ENCODE measurements around the gene ITGA8.
"Not testable (repeated sequence)": the region's sequence is repeated elsewhere in the genome, so short reads cannot be mapped to it uniquely, and the experiment has no call there.

The ITGA8 gene

GRCh38 chr10:15487376-15487775 is 232.3 kb downstream of the ITGA8 start:
- DNase-seq: no peak

GRCh38 chr10:15486404-15486803 is 233.3 kb downstream of the ITGA8 start:
- no peak for DNase-seq

DNA sequence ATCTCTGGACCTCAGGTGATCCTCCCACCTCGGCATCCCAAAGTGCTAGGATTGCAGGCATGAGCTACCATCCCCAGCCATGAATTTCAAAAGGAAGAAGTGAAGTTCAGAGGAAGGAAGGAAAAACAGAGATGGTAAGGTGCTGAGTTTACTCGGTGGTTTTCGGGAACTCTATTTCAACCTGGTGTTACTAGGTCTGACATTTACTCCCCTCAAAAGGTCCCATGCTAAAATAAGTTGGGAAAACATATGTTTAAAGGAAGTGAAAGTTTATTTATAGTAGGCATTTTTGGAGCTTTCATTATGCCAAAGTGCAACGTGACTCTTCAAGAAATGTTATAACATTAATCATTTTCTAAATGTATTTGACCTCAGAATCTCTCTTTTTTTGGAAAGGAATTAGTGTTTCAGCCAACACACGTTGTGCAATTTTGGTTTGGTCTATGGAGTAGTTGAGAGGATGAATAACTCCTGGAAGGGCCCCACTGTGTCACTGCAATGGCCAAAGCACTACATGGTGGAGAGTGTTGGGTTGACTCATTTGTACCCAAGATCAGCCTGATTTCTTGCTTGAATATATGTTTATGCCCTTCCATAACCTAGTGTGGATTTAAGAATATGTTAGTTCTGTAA is 233.9 kb downstream of the ITGA8 start:
- DNase-seq: no peak

DNA sequence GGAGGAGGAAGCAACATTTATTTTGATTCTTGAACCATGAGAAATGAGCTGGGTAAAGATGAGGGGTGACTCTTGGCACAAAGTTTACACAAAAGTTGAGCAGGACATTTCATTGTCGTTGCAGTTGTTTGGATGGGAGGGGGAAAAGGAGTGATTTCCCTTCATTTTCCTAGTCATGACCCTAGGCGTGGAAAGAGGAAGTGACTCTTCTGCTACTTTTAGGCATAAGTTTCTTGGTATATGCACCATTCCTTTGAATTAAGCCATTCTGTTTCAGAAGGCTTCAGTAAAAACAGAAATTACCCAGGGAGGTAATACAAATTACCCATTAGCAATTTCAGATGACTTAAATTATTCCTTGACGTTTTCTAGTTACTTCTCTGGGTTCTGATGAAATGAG is 234.7 kb downstream of the ITGA8 start:
- no peak for DNase-seq

DNA sequence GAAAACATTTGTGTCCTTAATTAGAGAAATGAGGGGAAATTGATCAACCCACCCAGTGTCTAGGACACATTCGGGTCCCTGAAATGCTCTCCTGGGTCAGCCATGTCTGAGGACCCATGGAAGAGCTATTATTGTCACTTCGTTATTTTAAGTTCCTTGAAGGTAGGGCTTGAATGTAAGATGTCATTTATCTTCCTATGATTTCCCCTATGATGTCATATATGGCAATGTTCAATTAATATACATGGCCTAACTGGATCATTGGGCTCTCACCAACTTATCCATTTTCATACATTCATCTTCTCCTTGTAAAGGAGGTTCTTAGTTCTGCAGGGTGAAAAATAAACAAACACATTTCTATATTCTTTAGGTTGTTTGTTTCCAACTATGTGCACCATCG is 235.6 kb downstream of the ITGA8 start:
- no peak for DNase-seq

DNA sequence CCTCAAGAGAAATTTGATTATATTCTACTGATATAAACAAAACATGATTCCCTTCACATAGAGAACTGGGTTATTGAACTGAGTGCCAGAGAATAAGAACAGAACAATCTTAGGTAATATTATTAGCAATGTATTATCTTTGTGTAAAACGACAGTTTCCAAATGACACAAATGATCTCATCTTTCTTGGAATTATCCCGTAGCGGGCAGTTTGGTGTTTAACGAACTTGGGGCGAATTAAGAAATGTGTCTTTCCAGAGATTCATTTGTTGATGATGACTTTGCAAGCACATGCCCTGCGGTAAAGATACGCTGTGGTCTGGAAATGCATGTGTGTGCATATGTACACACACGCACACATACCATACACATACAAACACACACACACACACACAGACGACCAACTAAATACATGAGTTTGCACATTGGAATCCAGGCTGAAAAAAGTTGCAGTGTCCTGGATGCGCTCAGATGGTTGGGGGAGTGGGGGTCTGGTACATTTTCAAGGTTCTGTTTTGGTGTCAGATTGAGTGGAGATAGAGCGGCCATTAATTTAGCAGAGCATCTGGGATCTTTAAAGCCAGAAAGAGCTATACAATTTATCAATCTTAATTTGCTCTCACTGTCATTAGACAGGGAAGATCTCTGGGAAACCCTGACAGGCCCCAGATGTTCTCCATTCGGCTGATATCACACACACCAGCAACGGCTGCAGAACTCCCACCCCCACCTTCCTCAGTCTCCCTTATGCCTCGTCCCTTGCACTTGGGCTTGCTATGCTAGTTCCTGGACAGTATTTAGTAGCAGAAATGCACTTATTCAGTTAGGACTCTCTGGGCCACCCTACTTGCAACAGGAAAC is 236.3 kb downstream of the ITGA8 start:
- DNase-seq: no peak

- DNase-seq: no peak
Measured at GRCh38 chr10:15482156-15482555, 237.6 kb downstream of the ITGA8 start.

GRCh38 chr10:15478950-15479349 is 240.8 kb downstream of the ITGA8 start:
- DNase-seq: no peak

DNA sequence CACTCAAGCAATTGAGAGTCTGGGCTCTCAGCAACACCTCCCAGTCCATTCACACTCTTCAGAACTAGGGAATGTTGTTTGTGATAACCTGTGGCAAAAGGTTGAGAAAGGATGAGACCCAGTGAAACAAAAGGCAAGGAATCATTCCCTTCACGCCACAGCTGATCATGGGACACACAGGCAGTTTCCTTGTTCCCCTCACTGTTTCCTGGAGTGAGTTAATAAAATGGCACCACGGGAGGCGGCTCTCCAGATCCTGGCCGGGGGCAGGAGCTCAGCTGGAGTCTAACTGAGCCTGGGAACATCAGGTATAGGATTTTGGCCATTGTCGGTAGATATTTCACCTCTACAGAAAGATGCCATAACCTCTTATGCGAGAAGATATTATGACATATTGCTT is 241.3 kb downstream of the ITGA8 start:
- no peak for DNase-seq

DNA sequence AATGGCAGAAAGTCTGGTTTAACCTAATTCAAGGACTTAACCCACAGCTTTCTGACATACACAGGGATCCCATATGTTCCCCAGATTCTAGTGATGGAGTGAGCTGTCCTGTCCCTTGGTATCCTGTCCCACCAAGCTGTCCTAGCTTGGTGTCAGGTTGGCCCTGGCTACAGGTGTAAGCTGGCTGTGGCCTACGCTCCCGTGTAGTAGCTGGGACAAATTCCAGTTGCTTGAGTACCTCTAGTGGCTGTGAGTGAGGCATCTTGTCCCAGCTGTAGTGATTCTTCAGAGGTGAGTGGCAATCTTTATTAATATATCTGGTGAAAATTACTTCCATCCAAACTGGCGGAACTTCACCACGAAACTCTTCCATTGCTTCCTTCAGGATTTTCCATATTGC is 243.4 kb downstream of the ITGA8 start:
- DNase-seq: no peak

GRCh38 chr10:15475439-15475838 is 244.3 kb downstream of the ITGA8 start:
- not testable (repeated sequence) for DNase-seq

DNA sequence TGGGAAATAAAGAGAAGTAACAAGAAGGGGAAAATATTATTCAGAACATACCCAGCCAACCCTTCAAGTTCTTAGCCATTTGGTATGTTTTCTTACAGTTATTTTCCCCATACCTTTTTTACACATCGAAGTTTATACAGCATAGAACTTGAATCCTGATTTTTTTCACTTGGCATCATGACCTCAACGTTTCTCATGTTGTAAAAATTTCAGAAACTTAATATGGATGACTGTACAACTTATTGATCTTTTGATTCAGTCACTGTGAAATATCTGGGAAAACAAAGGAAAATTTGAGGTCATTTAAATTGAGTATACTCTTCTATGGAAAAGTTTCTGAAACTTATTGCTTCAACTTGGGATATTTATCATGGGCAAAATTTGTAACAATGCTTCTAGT is 245.1 kb downstream of the ITGA8 start:
- no peak for DNase-seq

- DNase-seq: no peak
Measured at GRCh38 chr10:15473396-15473767, 246.3 kb downstream of the ITGA8 start.

DNA sequence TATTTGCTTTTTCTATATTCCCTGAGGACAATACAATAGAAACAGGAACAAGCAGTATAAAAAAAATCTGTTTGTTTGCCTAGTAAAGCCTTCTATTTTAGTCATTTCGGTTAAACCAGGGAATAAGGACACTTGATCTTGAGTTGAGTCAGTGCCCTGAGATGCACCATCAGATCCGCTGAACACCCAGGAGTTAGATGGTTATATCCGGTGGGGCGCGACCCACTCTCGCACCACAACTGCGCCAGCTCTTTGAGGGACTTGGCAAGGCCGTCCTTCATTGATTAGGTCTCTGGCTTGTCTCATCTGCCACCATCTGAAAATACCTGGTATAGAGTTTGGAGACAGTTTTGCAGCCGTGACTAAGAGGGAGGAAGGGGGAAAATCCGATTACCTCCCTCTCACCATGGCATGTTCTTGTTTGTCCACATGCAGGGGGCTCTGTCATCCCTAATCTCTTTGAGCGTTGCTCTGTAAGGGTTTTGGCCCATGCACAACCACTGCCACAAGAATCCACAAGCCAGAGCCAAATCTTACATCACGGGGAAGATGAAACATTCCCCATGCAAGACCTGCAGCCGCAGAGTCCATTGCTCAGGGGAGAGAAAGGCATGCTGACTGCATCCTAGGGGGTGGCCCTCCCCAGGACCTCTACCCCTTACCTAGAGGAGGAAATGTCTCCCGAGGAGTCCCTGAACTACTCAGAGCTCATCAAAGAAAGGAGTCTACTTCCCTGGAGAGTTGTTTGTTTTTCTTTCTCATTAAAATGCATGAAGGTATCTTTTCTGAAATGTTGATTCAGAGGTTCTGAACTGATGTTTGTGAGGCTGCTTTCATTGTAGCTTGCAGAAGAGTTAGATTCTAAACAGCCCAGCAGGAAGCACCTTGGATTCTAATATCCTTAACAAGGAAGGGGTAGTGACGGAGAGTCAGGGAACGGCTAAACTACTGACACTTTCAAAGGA is 247.0 kb downstream of the ITGA8 start:
- no peak for DNase-seq

DNA sequence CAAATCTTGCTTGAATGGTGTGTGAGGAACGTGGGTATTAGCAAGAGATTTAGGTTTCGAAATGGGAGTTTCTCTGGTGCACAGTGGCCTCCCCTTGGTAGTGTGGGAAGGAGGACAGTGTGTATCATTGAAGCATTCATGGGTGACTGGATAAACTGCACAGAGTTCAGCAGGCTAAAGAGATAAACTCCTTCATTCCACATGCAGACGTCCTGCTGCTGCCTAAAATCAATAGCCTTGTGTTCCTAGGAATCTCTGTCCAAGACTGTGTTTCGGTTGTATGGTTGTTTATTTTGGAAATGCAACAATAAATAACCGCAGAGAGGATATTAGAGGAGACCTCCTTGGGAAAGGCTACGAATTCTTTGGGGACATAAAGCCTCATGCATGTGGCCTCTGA is 247.7 kb downstream of the ITGA8 start:
- no peak for DNase-seq

- DNase-seq: no peak
Measured at GRCh38 chr10:15469111-15469510, 250.6 kb downstream of the ITGA8 start.

GRCh38 chr10:15464381-15464780 is 255.3 kb downstream of the ITGA8 start:
- DNase-seq: no peak

All from activated CD4-positive, CD25-positive, alpha-beta regulatory T cell (primary cell).